HG03135 (cell line): ENCODE results near the gene SIRT4.

ENCODE experiments used
- ATAC-seq: cut with Tn5 transposase; IDR thresholded peaks from one replicate; pipeline ENCODE4 v1.9.1; 2021; ENCODE audit warnings: mild to moderate bottlenecking, moderate library complexity; ENCODE audit not compliant: unreplicated experiment

SIRT4 gene

DNA sequence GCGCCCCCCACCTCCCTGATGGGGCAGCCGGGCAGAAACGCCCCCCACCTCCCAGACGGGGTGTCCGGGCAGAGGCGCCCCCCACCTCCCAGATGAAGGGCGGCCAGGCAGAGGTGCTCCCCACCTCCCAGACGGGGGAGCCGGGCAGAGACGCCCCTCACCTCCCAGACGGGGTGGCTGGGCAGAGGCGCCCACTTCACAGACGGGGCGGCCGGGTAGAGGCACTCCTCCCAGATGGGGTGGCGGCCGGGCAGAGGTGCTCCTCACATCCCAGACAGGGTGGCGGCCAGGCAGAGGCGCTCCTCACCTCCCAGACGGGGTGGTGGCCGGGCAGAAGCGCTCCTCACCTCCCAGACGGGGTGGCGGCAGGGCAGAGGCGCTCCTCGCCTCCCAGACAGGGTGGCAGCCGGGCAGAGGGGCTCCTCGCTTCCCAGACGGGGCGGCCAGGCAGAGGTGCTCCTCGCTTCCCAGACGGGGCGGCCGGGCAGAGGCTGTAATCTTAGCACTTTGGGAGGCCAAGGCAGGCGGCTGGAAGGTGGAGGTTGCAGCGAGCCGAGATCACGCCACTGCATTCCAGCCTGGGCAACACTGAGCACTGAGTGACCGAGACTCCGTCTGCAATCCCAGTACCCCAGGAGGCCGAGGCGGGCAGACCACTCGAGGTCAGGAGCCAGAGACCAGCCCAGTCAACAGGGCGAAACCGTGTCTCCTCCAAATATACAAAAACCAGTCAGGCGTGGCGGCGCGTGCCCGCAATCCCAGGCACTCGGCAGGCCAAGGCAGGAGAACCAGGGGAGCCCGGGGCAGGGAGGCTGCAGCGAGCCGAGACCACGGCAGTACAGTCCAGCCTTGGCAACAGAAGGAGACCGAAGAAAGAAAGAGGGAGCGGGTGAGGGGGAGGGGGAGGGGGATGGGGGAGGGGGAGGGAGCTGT lies 23.7 kb upstream of the SIRT4 start:
- ATAC-seq = no peak

DNA sequence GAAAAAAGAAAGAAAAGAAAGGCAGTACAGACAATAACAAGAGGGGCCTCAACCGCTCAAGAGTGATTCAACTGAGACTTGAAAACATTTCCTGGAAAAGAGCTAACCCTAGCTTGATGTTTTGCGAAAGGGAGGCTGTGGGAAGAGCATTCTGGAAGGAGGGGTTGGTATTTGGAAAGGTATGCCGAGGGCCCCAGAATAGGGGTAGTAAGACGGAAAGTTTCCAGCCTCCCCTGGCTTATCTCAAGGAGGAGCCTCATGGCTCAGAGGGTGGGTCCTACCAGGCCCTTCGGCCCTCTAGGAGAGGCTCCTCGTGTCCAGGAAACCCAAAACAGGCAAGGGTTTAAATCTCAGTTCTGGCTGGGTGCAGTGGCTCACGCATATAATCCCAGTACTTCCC lies 18.8 kb upstream of the SIRT4 start:
- no peak for ATAC-seq

DNA sequence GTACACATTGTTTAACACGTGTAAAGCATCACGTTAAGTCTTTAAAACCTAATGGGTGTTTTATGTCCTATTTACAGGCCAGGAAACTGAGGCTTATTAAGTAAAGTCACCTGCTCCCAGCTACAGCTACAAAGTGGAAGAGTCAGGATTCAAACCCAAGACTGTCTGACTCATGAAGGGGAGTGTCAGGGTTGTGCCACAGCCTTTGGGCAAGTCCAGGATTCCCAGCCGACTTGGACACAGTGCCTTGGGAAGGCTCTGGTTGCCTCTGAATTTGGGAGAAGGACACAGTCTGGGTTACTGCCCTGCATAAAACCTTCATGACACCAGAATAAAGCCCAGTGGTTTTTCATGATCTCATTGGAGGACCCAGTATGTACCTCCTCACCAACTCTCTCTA lies 17.7 kb upstream of the SIRT4 start:
- ATAC-seq = no peak

DNA sequence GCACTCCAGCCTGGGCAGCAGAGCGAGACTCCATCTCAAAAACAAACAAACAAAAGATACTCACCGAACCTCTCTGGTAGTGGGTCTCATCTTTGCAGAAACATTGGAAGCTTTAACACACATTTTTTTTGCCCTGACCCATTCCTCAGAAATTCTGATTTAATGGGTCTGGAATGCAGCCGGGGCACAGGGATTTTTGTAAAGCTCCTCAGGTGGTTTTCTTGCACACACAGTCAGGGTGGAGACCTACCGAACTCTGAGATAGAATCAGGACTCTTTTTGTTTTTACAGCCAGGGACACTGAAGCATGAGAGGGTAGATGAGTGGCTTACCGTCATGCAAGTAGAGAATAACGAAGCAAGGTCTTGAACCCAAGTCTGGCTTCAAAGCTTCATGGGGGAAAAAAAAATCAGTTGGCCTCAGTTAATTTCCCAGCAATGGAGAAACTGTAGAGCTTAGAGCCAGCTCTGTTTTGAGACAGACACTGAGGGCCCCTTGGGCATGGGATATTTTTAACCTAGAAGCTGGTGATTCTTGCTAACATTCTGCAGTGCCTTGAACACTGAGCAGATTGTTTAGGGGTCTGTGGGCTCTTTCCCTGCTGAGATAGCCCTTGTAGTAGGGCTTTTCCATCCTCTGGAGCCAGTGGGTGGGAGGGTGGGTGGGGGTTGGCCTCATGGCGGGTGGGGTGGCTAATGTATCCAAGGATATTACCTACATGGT lies 15.2 kb upstream of the SIRT4 start:
- ATAC-seq = no peak

- ATAC-seq = no peak
Observed at GRCh38 chr12:120287491-120287890, 14.6 kb upstream of the SIRT4 start.

- no peak for ATAC-seq
Observed at GRCh38 chr12:120290609-120291305, 11.4 kb upstream of the SIRT4 start.

DNA sequence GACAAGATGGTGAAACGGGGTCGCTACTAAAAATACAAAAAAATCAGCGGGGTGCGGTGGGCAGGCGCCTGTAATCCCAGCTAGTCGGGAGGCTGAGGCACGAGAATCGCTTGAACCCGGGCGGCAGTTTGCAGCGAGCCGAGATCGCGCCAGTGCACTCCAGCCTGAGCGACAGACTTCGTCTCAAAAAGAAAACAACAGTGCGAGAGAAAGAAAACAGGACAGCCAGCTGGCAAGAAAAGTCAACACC lies 9.8 kb upstream of the SIRT4 start:
- no peak for ATAC-seq

DNA sequence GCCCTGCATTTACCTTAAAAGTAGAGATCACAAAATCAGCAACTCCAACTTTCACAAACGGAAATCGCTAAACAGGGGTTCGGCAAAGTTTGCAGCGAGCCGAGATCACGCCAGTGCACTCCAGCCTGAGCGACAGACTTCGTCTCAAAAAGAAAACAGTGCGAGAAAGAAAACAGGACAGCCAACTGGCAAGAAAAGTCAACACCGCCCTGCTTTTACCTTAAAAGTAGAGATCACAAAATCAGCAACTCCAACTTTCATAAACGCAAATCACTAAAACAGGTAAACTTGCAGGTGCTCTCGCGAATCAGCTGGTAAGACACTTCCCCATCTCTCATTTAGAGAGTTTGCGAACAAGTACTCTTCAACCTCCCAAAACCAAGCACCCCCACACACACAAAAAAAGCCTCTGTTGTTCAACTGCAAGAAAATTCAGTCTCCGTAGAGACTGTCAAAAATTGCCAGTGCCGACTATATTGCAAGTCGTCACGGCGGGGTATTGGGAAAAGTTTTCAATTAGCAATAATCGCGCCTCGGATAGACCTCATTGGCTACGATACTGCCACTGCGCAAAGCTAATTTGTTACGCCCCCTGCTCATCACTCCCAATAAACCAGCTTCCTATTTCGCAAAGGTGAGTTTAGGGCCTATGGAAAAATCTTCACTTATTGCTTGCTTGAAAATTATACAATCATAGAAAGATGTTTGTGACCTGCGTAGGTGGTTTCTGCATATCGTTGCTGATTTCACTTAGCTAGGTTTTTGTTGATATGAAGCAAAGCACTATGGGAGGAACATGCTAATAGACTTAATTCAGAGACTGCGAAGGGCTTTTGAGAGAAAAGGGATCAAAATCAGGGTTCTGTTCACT lies 9.2 kb upstream of the SIRT4 start, which contains the start of gene RNU4-1:
RNU4-1 (minus strand) TSS at position 577 of the 871 bp plus-strand sequence.
- peak; percentile 50 for ATAC-seq

DNA sequence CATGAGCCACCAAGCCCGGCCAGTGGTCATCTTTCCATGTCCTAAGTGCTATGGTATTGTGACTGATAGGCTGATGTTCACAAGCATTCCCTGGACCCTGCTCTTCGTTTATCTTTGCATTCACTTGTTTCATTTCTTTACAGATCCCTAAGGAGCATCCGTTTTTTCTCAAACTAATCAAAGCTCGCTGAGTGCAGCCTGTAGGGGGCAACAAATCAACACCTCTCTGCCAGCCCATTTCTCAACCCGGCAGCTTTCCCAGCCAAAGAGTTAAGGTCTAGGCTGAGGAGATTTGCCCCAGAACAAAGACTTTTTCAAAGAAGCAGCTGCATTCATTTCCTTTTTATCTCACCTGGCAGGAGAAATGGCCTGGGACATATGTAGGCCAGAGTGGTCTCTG lies 12.1 kb downstream of the SIRT4 start:
- ATAC-seq = no peak

GRCh38 chr12:120316798-120317223 lies 14.7 kb downstream of the SIRT4 start:
- ATAC-seq = no peak

GRCh38 chr12:120317224-120318105 lies 15.3 kb downstream of the SIRT4 start:
- ATAC-seq = peak; percentile 97

GRCh38 chr12:120321382-120322202 lies 19.5 kb downstream of the SIRT4 start:
- ATAC-seq = no peak

- no peak for ATAC-seq
Observed at GRCh38 chr12:120323772-120324171, 21.7 kb downstream of the SIRT4 start.

DNA sequence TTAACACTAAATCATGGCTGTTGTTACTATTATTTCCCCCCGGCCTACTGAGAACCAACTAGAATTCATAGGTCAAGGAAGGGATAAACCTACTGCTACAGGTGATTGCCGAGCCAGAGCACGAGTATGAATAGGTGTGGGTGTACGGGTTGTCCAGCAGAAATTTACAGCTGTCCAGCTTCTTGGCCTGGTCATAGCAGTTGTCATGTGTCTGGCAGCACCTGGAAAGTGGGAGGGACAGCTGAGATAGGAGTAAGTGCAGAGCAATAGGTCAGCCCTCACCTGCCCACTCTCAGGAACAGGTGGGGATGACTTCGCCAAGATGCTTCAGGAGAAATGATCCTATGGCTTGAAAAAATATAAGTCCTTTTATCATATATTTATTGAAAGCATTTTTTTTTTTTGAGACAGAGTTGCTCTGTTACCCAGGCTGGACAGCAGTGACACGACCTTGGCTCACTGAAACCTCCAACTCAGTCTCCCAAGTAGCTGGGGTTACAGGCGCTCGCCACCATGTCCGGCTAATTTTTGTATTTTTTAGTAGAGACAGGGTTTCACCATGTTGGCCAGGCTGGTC lies 22.8 kb downstream of the SIRT4 start:
- no peak for ATAC-seq

DNA sequence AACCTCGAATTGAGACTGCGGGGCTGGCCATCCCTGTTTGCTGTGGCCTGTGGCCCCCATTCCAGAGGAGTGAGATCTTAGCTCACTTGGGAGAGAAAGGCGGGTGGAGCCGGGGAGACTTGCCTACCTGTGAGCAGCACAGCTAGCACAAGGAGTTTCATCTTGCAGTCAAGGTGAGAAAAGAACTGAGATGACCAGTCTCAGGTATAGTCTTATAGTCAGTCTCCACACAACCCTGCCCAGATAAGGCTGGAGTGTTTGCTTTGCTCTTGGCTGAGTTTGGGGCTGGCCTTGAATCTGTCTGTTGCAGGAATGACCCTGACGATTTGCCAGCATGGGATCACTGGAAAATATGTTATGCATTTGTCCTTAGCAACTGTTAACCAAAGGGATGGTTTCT lies 25.5 kb downstream of the SIRT4 start, which contains the start of gene PLA2G1B:
PLA2G1B (minus strand) TSS at position 187 of the 400 bp plus-strand sequence; CDS start at position 161, 26 bp downstream.
- ATAC-seq = no peak

DNA sequence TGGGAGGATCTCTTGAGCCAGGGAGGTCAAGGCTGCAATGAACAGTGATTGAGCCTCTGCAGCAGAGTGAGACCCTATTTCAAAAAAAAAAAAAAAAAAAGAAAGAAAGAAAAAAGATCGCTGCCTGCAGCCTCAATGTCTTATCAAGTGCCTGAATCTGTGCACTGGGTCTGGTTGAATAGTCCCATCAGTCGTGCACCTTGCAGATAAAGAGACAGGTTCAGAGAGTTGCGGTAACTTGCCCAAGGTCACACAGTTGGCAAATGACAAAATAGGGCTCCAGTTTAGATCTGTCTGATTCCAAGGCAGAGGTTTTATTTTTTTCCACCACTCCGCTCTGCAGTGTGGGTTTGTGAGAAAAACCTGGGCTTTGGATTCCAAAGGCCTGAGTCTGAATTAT lies 26.1 kb downstream of the SIRT4 start:
- ATAC-seq = no peak

GRCh38 chr12:120331390-120331789 lies 29.3 kb downstream of the SIRT4 start:
- ATAC-seq = no peak

- ATAC-seq = no peak
Observed at GRCh38 chr12:120332041-120332440, 29.9 kb downstream of the SIRT4 start.
